Uterus (tissue), 2 donors: ENCODE results near the gene MTG2.

Source experiments
- CTCF ChIP-seq, 4 experiments: fragments of 200-600 bp in 2 of 4; fragments of 450-650 bp in 2 of 4; sonication (generic) in 2 of 4; IDR thresholded peaks; one replicate each; pipeline ENCODE4 v1.5.1; 2016 to 2019; ENCODE audit warnings: antibody characterized with exemption in 4 of 4, mild to moderate bottlenecking in 2 of 4, moderate library complexity in 1 of 4
- POLR2A ChIP-seq, 2 donors: fragments of 450-650 bp; IDR thresholded peaks; one replicate each; pipeline ENCODE4 v1.6.1; 2016; ENCODE audit warnings: antibody characterized with exemption in 2 of 2, mild to moderate bottlenecking in 1 of 2, moderate library complexity in 1 of 2

- no peak for TF ChIP-seq CTCF (IDR thresholded peaks at IDR 0.05)
- TF ChIP-seq POLR2A (IDR thresholded peaks at IDR 0.05) = no peak
Measured at GRCh38 chr20:62252342-62252966, 69.6 kb downstream of the MTG2 start.
